ENCODE results near the gene PDE8A. TPM values are rescaled to one million over a fixed set of nuclear protein-coding genes. Genes with fewer than 3 reads are reported as not detected.

Gene PDE8A
- total RNA-seq, 1 donor from 2014 or later, result 28.8 TPM

- DNase-seq (ENCODE audit: low spot score, unreplicated experiment), result no peak
- no peak for TF ChIP-seq CTCF (IDR thresholded peaks at IDR 0.05; ENCODE audit: unreplicated experiment)
- H3K4me1 Mint-ChIP-seq (ENCODE audit: low read depth), result peaks cover 4% of the 10 kb centered on the region
- no peak overlapping the region for H3K27ac Mint-ChIP-seq
- H3K27me3 Mint-ChIP-seq, result peaks cover 3% of the 10 kb centered on the region
- H3K9me3 Mint-ChIP-seq (ENCODE audit: low read depth), result peaks cover 9% of the 10 kb centered on the region
- no peak overlapping the region for H3K4me3 Mint-ChIP-seq (ENCODE audit: low read depth)
- peaks cover 28% of the 10 kb centered on the region for H3K36me3 Mint-ChIP-seq (ENCODE audit: insufficient read depth)
Measured at GRCh38 chr15:85133709-85134108, 152.1 kb downstream of the PDE8A start.

GRCh38 chr15:85137489-85138168 is 156.0 kb downstream of the PDE8A start:
- Mint-ChIP-seq H3K9me3 (ENCODE audit: low read depth) (no peaks in the 10 kb centered on the region), H3K36me3 (ENCODE audit: insufficient read depth) (peaks cover 12% of the 10 kb centered on the region), H3K27me3 (peaks cover 3% of the 10 kb centered on the region), H3K27ac (no peak overlapping the region), H3K4me3 (ENCODE audit: low read depth) (no peak overlapping the region), H3K4me1 (ENCODE audit: low read depth) (peaks cover 4% of the 10 kb centered on the region)
- no peak for DNase-seq (ENCODE audit: low spot score, unreplicated experiment)
- TF ChIP-seq CTCF (IDR thresholded peaks at IDR 0.05; ENCODE audit: unreplicated experiment), result no peak

DNA sequence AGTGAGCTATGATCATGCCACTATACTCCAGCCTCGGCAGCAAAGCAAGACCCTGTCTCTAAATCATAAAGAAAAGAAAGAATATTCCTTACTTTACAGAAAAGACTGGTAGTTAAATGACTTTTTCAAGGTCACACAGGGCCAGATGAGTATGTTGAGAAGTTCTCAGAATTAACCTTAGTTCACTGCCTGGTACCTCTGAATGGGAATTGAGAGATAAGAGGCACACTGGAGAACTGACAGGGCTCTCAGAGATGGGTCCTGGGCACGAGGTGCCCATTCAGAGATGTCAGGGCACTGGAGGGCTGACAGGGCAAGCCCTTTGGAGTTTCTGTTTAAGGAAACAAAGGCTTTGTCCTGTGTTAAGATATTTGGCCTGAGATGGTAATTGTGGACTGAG is 157.7 kb downstream of the PDE8A start:
- peaks cover 3% of the 10 kb centered on the region for H3K27me3 Mint-ChIP-seq
- no peaks in the 10 kb centered on the region for H3K9me3 Mint-ChIP-seq (ENCODE audit: low read depth)
- no peak for DNase-seq (ENCODE audit: low spot score, unreplicated experiment)
- H3K4me1 Mint-ChIP-seq (ENCODE audit: low read depth), result peaks cover 4% of the 10 kb centered on the region
- TF ChIP-seq CTCF (IDR thresholded peaks at IDR 0.05; ENCODE audit: unreplicated experiment), result no peak
- H3K36me3 Mint-ChIP-seq (ENCODE audit: insufficient read depth), result peaks cover 6% of the 10 kb centered on the region
- H3K4me3 Mint-ChIP-seq (ENCODE audit: low read depth), result no peak overlapping the region
- H3K27ac Mint-ChIP-seq, result no peak overlapping the region

- no peak overlapping the region for H3K4me3 Mint-ChIP-seq (ENCODE audit: low read depth)
Measured at GRCh38 chr15:85141726-85142125, 160.1 kb downstream of the PDE8A start.

DNA sequence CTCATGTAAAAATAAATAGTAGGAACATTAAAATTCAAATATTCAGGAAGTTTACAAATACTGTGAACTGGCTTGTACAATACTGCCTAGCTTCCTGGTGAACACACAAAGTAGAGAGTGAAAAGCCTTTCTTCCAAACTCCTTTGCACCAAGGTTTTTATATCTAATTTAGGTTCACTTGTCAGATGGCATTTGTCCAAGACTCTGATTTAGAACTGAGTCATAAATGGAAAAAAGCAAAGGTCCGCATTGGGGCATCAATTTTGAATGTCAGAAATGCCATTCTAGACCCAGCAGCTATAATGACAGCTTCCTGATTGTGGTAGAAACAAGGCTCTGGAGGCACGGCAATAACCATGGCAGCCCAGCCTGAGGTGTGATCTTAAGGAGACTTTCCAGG is 160.7 kb downstream of the PDE8A start:
- Mint-ChIP-seq H3K27me3 (no peaks in the 10 kb centered on the region), H3K36me3 (ENCODE audit: insufficient read depth) (peaks cover 3% of the 10 kb centered on the region), H3K27ac (no peak overlapping the region), H3K4me3 (ENCODE audit: low read depth) (no peak overlapping the region), H3K9me3 (ENCODE audit: low read depth) (no peaks in the 10 kb centered on the region), H3K4me1 (ENCODE audit: low read depth) (no peaks in the 10 kb centered on the region)
- no peak for TF ChIP-seq CTCF (IDR thresholded peaks at IDR 0.05; ENCODE audit: unreplicated experiment)
- DNase-seq (ENCODE audit: low spot score, unreplicated experiment), result no peak

More at GRCh38 chr15:85141726-85142125, 160.1 kb downstream of the PDE8A start:
- no peak overlapping the region for H3K27ac Mint-ChIP-seq
- TF ChIP-seq CTCF (IDR thresholded peaks at IDR 0.05; ENCODE audit: unreplicated experiment), result no peak
- H3K9me3 Mint-ChIP-seq (ENCODE audit: low read depth), result no peaks in the 10 kb centered on the region
- no peaks in the 10 kb centered on the region for H3K27me3 Mint-ChIP-seq
- peaks cover 4% of the 10 kb centered on the region for H3K4me1 Mint-ChIP-seq (ENCODE audit: low read depth)
- peaks cover 3% of the 10 kb centered on the region for H3K36me3 Mint-ChIP-seq (ENCODE audit: insufficient read depth)
- no peak for DNase-seq (ENCODE audit: low spot score, unreplicated experiment)

Measured in progenitor cell of endocrine pancreas (in vitro differentiated cells).